Mesothelial cell of epicardium (in vitro differentiated cells): ENCODE measurements around the gene IL1RN. TPM values are rescaled to one million over a fixed set of nuclear protein-coding genes. Genes with fewer than 3 reads are reported as not detected.

ENCODE experiments used
- DNase-seq, 2 experiments: peaks; one replicate each; pipeline ENCODE4 v3.0.0; 2021; ENCODE audit warnings: low spot score in 2 of 2; ENCODE audit not compliant: unreplicated experiment in 2 of 2
- H3K27ac Mint-ChIP-seq: 2 replicates; pipeline ENCODE4 v1.8.0; 2021; ENCODE audit warnings: mixed read lengths
- H3K27me3 Mint-ChIP-seq: 2 replicates; pipeline ENCODE4 v1.8.0; 2021; ENCODE audit warnings: low read depth, mixed read lengths
- H3K36me3 Mint-ChIP-seq: 2 replicates; pipeline ENCODE4 v1.8.0; 2021; ENCODE audit warnings: mixed read lengths
- H3K4me1 Mint-ChIP-seq: 2 replicates; pipeline ENCODE4 v1.8.0; 2021; ENCODE audit warnings: mixed read lengths
- H3K4me3 Mint-ChIP-seq: 2 replicates; pipeline ENCODE4 v1.8.0; 2021; ENCODE audit warnings: mild to moderate bottlenecking, moderate library complexity, mixed read lengths
- H3K9me3 Mint-ChIP-seq: 2 replicates; pipeline ENCODE4 v1.8.0; 2021; ENCODE audit warnings: mixed read lengths
- CTCF ChIP-seq: fragments of 200-600 bp; sonication (generic); IDR thresholded peaks from one replicate; pipeline ENCODE4 v1.5.0; 2021; ENCODE audit warnings: antibody characterized with exemption; ENCODE audit not compliant: unreplicated experiment
- total RNA-seq: library from RNA; stranded (reverse); gene quantifications from 3 replicates; pipeline ENCODE4 v1.2.1, GENCODE V29; 2021

The IL1RN gene
- total RNA-seq, 1 donor from 2014 or later: not detected

- no peak for TF ChIP-seq CTCF
- H3K9me3 Mint-ChIP-seq: no peaks in the 10 kb centered on the region
- H3K4me3 Mint-ChIP-seq: no peak overlapping the region
- DNase-seq: no peak
- no peaks in the 10 kb centered on the region for H3K4me1 Mint-ChIP-seq
- H3K36me3 Mint-ChIP-seq: no peaks in the 10 kb centered on the region
- H3K27me3 Mint-ChIP-seq: peaks cover 74% of the 10 kb centered on the region
- H3K27ac Mint-ChIP-seq: no peak overlapping the region
Observed at GRCh38 chr2:113081488-113082210, 45.7 kb upstream of the IL1RN start.

DNA sequence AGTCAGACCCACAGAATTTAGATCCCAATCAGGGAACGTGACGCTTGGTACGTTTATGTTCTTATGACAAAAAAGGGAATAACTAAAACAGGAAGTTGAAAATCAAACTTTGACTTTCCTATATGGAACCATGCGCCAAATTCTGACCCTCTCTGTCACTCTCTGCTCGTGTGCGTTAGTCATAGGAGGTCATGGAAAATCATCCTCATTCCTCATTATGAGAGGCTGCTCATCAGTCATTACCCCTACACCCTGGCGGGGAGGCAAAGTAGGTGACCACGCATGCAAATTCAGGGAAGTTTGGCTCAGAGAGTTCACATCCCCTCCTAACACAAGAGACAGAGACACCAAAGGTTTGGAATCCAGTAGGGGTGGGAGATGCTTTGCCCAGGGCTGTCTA, 44.1 kb upstream of the IL1RN start:
- no peak for DNase-seq
- H3K36me3 Mint-ChIP-seq: no peaks in the 10 kb centered on the region
- TF ChIP-seq CTCF: no peak
- H3K9me3 Mint-ChIP-seq: no peaks in the 10 kb centered on the region
- no peaks in the 10 kb centered on the region for H3K4me1 Mint-ChIP-seq
- peaks cover 68% of the 10 kb centered on the region for H3K27me3 Mint-ChIP-seq
- H3K27ac Mint-ChIP-seq: no peak overlapping the region
- no peak overlapping the region for H3K4me3 Mint-ChIP-seq

- no peak for TF ChIP-seq CTCF
- Mint-ChIP-seq H3K4me3 (no peak overlapping the region), H3K36me3 (no peaks in the 10 kb centered on the region), H3K27me3 (peaks cover 59% of the 10 kb centered on the region), H3K9me3 (no peaks in the 10 kb centered on the region), H3K4me1 (no peaks in the 10 kb centered on the region), H3K27ac (no peak overlapping the region)
- DNase-seq: no peak
Observed at GRCh38 chr2:113084249-113085000, 43.0 kb upstream of the IL1RN start.

DNA sequence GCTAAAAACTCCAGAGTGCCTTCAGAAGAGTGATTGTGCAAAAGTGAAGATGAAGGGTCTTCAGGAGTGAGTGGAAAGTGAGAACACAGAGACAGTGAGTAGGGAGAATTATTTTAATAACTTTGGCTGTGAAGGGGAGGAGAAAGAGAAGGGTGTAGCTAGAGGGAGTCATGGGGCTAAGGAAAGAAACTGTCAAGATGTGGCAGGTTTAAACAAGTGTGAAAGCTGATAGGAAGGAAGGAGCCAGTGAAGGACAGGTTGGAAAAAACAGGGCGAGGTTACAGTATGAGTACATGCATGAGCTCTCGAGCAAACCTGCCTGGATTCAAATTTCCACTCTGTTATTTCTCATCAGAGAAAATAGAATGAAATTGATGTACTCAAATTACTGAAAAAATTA, 41.9 kb upstream of the IL1RN start:
- Mint-ChIP-seq H3K36me3 (no peaks in the 10 kb centered on the region), H3K27ac (no peak overlapping the region), H3K4me1 (no peaks in the 10 kb centered on the region), H3K4me3 (no peak overlapping the region), H3K27me3 (peaks cover 49% of the 10 kb centered on the region), H3K9me3 (no peaks in the 10 kb centered on the region)
- no peak for TF ChIP-seq CTCF
- no peak for DNase-seq

DNA sequence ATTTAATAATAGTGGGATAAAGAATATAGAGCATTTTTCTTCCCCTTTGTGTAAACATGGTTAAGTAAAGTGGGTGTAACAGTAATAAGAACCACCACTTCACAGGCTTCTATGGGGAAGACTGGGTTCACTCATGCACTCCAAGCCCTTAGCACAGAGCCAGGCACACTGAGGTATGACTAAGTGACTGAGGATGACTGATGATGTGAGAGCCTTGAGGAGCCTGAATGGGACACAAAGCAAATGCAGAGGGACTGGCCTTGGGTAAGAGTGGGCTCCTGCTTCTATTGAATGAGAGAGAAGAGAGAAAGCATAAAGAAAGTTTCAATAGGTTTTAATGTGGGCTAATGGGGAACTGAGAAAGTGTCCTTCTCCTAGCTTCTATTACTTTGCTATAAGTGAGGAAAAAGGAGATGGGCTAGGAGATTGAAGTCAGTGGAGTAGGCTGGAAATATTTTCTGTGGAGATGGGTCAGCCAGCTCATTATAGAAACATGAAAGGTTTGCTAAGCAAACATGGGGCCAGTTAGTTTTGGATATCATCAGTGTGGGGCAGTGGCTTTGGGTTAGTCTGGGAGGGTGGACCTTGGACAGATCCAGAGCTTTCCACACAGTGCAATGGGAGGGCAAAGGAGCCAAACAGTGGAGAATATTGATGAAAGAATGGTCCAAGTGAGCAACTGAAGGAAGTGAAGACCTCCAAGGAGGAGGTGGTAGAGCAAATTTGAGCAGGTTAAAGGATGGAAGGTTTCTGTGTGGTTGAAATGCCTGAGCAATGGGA, 39.0 kb upstream of the IL1RN start:
- Mint-ChIP-seq H3K9me3 (no peaks in the 10 kb centered on the region), H3K36me3 (no peaks in the 10 kb centered on the region), H3K27ac (no peak overlapping the region), H3K27me3 (peaks cover 29% of the 10 kb centered on the region), H3K4me1 (no peaks in the 10 kb centered on the region), H3K4me3 (no peak overlapping the region)
- no peak for TF ChIP-seq CTCF
- DNase-seq: no peak
